ENCODE data around the gene CAND2.

CAND2 gene

DNA sequence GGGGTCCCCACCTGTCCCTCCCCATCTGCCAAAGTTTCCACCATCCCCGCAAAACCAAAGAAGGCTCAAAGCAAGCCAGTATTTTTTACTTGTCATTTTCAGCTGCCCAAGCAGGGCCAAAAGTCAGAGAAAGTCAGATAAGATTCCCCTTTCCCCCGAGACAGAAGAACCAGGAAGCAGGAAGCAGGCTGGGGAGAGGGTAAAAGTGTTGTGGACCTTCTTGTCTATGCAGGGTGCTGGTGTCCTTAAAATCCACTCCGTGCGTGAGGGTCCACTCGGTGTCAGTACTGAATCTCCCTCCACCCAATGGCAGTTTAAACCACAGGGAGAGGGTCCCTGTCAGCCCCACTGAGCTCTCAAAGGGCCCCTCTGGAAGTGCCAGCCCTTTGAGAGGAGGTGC lies 65.1 kb downstream of the CAND2 start:
- no peak overlapping the region for H3K4me3 ChIP-seq (replicated peaks in 1 of 2; ENCODE audit: low read depth in 2 of 2, low read length in 2 of 2)
- TF ChIP-seq, protein P1, sequence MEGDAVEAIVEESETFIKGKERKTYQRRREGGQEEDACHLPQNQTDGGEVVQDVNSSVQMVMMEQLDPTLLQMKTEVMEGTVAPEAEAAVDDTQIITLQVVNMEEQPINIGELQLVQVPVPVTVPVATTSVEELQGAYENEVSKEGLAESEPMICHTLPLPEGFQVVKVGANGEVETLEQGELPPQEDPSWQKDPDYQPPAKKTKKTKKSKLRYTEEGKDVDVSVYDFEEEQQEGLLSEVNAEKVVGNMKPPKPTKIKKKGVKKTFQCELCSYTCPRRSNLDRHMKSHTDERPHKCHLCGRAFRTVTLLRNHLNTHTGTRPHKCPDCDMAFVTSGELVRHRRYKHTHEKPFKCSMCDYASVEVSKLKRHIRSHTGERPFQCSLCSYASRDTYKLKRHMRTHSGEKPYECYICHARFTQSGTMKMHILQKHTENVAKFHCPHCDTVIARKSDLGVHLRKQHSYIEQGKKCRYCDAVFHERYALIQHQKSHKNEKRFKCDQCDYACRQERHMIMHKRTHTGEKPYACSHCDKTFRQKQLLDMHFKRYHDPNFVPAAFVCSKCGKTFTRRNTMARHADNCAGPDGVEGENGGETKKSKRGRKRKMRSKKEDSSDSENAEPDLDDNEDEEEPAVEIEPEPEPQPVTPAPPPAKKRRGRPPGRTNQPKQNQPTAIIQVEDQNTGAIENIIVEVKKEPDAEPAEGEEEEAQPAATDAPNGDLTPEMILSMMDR (IDR thresholded peaks at IDR 0.05; ENCODE audit: low read depth, low read length) = no peak
- no peak for DNase-seq (ENCODE audit: low read depth in 2 of 2)

GRCh38 chr3:12862387-12862786 lies 65.9 kb downstream of the CAND2 start:
- DNase-seq (ENCODE audit: low read depth in 2 of 2) = no peak
- no peak overlapping the region for H3K4me3 ChIP-seq (replicated peaks in 1 of 2; ENCODE audit: low read depth in 2 of 2, low read length in 2 of 2)
- TF ChIP-seq, protein P1 (IDR thresholded peaks at IDR 0.05; ENCODE audit: low read depth, low read length) = no peak

DNA sequence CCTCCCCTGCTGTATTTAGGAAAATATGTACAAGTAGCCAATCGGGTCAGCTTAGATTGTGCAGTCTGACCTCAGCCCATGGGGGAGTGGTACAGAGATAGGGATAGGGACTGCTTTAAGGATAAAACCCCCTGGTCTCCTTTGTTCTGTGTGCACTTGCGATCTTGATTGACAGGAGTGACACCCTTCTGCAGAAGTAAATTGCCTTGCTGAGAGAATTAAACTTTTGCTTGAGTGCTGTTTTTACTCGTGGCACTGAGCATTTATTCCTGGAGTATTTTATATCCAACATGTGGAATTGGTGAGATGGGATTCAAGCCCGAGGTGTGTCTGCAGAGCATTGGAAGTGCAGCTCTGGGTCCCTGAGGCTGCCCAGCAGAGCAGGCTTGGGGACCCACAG lies 68.8 kb downstream of the CAND2 start:
- TF ChIP-seq, protein P1 (IDR thresholded peaks at IDR 0.05; ENCODE audit: low read depth, low read length) = no peak
- DNase-seq (ENCODE audit: low read depth in 2 of 2) = no peak
- H3K4me3 ChIP-seq (replicated peaks in 1 of 2; ENCODE audit: low read depth in 2 of 2, low read length in 2 of 2) = no peak overlapping the region

- DNase-seq (ENCODE audit: low read depth in 2 of 2) = no peak
- TF ChIP-seq, protein P1 (IDR thresholded peaks at IDR 0.05; ENCODE audit: low read depth, low read length) = no peak
- no peak overlapping the region for H3K4me3 ChIP-seq (replicated peaks in 1 of 2; ENCODE audit: low read depth in 2 of 2, low read length in 2 of 2)
These were observed 70.4 kb downstream of the CAND2 start for GRCh38 chr3:12866836-12867235.

DNA sequence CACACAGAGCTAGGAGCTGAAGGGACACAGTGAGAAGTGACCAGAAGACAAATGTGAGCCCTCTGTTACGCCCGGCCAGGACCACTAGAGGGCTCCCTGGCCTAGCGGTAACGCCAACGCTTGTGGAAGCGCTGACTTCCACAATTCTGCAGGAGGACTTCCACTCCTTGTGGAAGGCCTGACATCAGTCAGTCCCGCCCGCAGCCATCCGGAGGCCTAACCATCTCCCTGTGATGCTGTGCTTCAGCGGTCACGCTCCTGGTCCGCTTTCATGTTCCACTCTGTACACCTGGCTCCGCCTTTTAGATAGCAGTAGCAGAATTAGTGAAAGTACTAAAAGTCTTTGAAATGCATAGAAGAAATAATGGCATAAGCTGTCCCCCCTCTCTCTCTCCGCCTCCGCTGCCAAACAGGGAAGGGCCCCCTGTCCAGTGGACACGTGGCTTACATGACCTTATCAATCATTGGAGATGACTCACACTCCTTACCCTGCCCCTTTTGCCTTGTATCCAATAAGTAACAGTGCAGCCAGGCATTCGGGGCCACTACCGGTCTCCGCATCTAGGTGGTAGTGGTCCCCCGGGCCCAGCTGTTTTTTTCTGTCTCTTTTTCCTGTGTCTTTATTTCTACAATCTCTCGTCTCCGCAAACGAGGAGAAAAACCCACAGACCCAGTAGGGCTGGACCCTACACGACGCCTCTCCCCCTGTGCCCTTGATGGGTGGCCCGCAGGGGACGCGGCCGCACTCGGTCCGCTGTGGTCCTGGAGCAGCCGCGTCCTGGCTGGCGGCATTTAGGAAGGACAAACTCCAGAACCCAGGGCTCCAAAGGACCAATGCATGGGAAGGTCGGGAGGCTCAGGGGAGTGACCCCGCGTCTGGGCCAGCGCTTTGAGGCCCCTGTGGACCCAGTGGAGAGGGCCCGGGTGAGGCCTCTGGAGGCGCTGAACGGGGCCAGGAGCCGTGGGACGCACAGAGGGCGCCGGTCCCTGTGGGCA lies 71.9 kb downstream of the CAND2 start:
- DNase-seq (ENCODE audit: low read depth in 2 of 2) = peak; percentile 87 to 91
- TF ChIP-seq, protein P1 (IDR thresholded peaks at IDR 0.05; ENCODE audit: low read depth, low read length) = peak; percentile 96
- peak overlapping the region in 1 of 2 donors; percentile 15 for H3K4me3 ChIP-seq (replicated peaks in 1 of 2; ENCODE audit: low read depth in 2 of 2, low read length in 2 of 2)

DNA sequence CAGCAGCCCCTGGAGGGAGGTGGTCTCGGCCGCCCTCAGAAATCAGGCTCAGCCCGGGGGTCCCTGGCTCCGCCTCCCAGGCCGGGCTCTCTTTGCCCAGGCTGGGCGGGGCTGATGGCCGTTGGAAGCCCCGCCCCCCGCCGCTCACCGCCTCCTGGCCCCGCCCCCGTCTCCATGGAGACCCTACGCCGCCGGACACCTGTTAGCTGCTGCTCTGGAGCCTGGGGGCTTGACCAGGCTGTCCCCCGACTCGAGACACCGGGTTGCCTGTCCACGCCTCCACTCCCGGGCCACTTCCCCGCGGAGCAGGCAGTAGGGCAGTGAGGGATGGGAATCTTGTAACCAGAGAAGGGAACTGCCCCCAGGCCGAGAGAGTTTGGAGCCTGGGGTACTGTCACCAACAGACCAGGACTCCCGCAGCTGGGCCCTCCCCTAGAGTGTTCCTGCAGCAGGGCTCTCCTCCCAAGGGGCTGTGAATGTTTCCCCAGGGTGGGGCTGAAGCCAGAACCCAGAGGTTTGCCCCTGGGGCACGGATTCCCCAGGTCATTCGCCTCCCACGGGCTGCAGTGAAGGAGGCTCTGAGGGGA lies 72.6 kb downstream of the CAND2 start:
- H3K4me3 ChIP-seq (replicated peaks in 1 of 2; ENCODE audit: low read depth in 2 of 2, low read length in 2 of 2) = peak overlapping the region in 1 of 2 donors; percentile 15
- TF ChIP-seq, protein P1 (IDR thresholded peaks at IDR 0.05; ENCODE audit: low read depth, low read length) = no peak
- peak in 1 of 2 donors; percentile 10 for DNase-seq (ENCODE audit: low read depth in 2 of 2)

Data from cardiac fibroblast (primary cell).